B cell (primary cell): Measurements from ENCODE around the gene BEND3. TPM values are rescaled to one million over a fixed set of nuclear protein-coding genes. Genes with fewer than 3 reads are reported as not detected.

Experiments
- ATAC-seq: fragments of 200-7000 bp; cut with Tn5 transposase; one replicate; pipeline ENCODE4 v1.10.0; 2021; ENCODE audit warnings: low read depth, mild to moderate bottlenecking, moderate number of reproducible peaks, moderate library complexity
- CTCF ChIA-PET: fragments of 350-600 bp; sonication (Branson Sonifier 250); formaldehyde crosslinking; loops from one replicate; lab custom pipeline; 2021; ENCODE audit warnings: antibody characterized with exemption, inconsistent platforms; lab: Charles Lee
- POLR2A ChIA-PET: fragments of 350-600 bp; sonication (Branson Sonifier 250); formaldehyde crosslinking; loops from one replicate; lab custom pipeline; 2021; ENCODE audit warnings: antibody characterized with exemption; lab: Charles Lee
- DNase-seq: peaks from one replicate; pipeline ENCODE4 v3.0.0; 2013
- H2AFZ ChIP-seq: 2 replicates; pipeline ENCODE4 v1.6.1; 2012; ENCODE audit warnings: mild to moderate bottlenecking, low read depth, low read length; ENCODE audit not compliant: insufficient read depth, poor library complexity, severe bottlenecking
- H3K27ac ChIP-seq, 2 donors: 1 replicate in 1 of 2; 2 replicates in 1 of 2; pipeline ENCODE4 v1.5.1; 2012 to 2013; ENCODE audit warnings: low read length in 2 of 2, mild to moderate bottlenecking in 2 of 2, moderate library complexity in 1 of 2
- H3K27me3 ChIP-seq, 4 experiments: fragments of 200-600 bp in 1 of 4; sonication (generic) in 1 of 4; replicated peaks in 1 of 4; 1 replicate in 2 of 4; 2 replicates in 2 of 4; pipeline versions ENCODE4 v1.6.1 to v1.7.0; 2013 to 2016; ENCODE audit warnings: low read length in 3 of 4, mild to moderate bottlenecking in 2 of 4, mixed read lengths in 1 of 4, moderate library complexity in 1 of 4; ENCODE audit not compliant: insufficient read depth in 4 of 4, control insufficient read depth in 3 of 4; ENCODE audit errors: control extremely low read depth in 1 of 4
- H3K36me3 ChIP-seq, 2 experiments: replicated peaks in 1 of 2; 1 replicate in 1 of 2; 2 replicates in 1 of 2; pipeline versions ENCODE4 v1.6.1 to v1.7.1; 2013; ENCODE audit warnings: low read length in 1 of 2; ENCODE audit not compliant: insufficient read depth in 2 of 2, control insufficient read depth in 1 of 2; ENCODE audit errors: control extremely low read depth in 1 of 2, extremely low read depth in 1 of 2
- H3K4me1 ChIP-seq, 2 donors: fragments of 200-600 bp in 1 of 2; sonication (generic) in 1 of 2; 1 replicate in 1 of 2; 2 replicates in 1 of 2; pipeline versions ENCODE4 v1.5.1 to v1.6.1; 2013 to 2017; ENCODE audit warnings: low read length in 2 of 2; ENCODE audit not compliant: control insufficient read depth in 2 of 2, insufficient read depth in 2 of 2
- H3K4me2 ChIP-seq: replicated peaks from 2 replicates; pipeline ENCODE3; 2012; ENCODE audit warnings: mild to moderate bottlenecking, low read depth, low read length; ENCODE audit not compliant: poor library complexity, severe bottlenecking
- H3K4me3 ChIP-seq, 5 experiments: fragments of 200-600 bp in 1 of 5; sonication (generic) in 1 of 5; 1 replicate in 3 of 5; 2 replicates in 2 of 5; pipeline versions ENCODE4 v1.5.1 to v1.7.0; 2011 to 2016; ENCODE audit warnings: low read length in 4 of 5, mild to moderate bottlenecking in 4 of 5, low read depth in 2 of 5, control low read depth in 1 of 5, moderate library complexity in 1 of 5; ENCODE audit not compliant: insufficient read depth in 1 of 5; ENCODE audit errors: control extremely low read depth in 1 of 5, extremely low read depth in 1 of 5
- H3K79me2 ChIP-seq: fragments of 200-600 bp; sonication (generic); one replicate; pipeline ENCODE4 v1.6.0; 2016; ENCODE audit warnings: low read length; ENCODE audit not compliant: control insufficient read depth, insufficient read depth
- H3K9ac ChIP-seq: fragments of 200-600 bp; sonication (generic); 2 replicates; pipeline ENCODE4 v1.6.1; 2017; ENCODE audit warnings: mild to moderate bottlenecking, low read length, moderate library complexity
- H3K9me3 ChIP-seq, 3 donors: one replicate each; pipeline versions ENCODE4 v1.6.1 to v1.7.1; 2013; ENCODE audit warnings: low read length in 2 of 3; ENCODE audit not compliant: control insufficient read depth in 2 of 3, insufficient read depth in 1 of 3; ENCODE audit errors: control extremely low read depth in 1 of 3
- H4K20me1 ChIP-seq: 2 replicates; pipeline ENCODE4 v1.6.0; 2012; ENCODE audit warnings: mild to moderate bottlenecking, low read length; ENCODE audit not compliant: insufficient read depth, control insufficient read depth, poor library complexity, severe bottlenecking
- H3K27ac Mint-ChIP-seq: one replicate; pipeline ENCODE4 v1.8.0; 2021; ENCODE audit warnings: mixed read lengths
- H3K27me3 Mint-ChIP-seq: one replicate; pipeline ENCODE4 v1.8.0; 2021; ENCODE audit warnings: mixed read lengths
- H3K4me1 Mint-ChIP-seq: one replicate; pipeline ENCODE4 v1.8.0; 2021; ENCODE audit warnings: mixed read lengths
- H3K4me3 Mint-ChIP-seq: one replicate; pipeline ENCODE4 v1.8.0; 2021; ENCODE audit warnings: mixed read lengths
- H3K9me3 Mint-ChIP-seq: one replicate; pipeline ENCODE4 v1.8.0; 2022; ENCODE audit warnings: mixed read lengths; ENCODE audit not compliant: insufficient read depth
- EZH2 ChIP-seq: IDR thresholded peaks from 2 replicates; pipeline ENCODE4 v1.6.1; 2012; ENCODE audit warnings: borderline replicate concordance, low read depth, mild to moderate bottlenecking, moderate library complexity, low read length; ENCODE audit not compliant: insufficient read depth, poor library complexity, severe bottlenecking
- WGBS: methylation state at CpG from one replicate; pipeline ENCODE4 v1.1.5; 2013; ENCODE audit warnings: missing lambda C conversion rate; ENCODE audit not compliant: insufficient coverage; 5-methylcytosine and 5-hydroxymethylcytosine counted together
- intact Hi-C: fragments of 100-400 bp; cut with micrococcal nuclease; formaldehyde crosslinking; loops from one replicate; pipeline ENCODE4 v1.10.0; 2022
- polyA plus RNA-seq: library from polyadenylated mRNA; depleted of rRNA; stranded (reverse); fragments of >200 nt; gene quantifications from 2 replicates; pipeline ENCODE4 v1.2.3, GENCODE V29; 2012
- total RNA-seq, 2 donors: library from RNA; stranded (reverse); fragments of 120-200 nt in 1 of 2; gene quantifications; 1 replicate in 1 of 2; 2 replicates in 1 of 2; pipeline versions ENCODE4 v1.2.3 to v1.2.4, GENCODE V29; 2013 to 2022
- TF ChIP-seq, protein P1 (sequence below): fragments of 200-600 bp; IDR thresholded peaks from one replicate; pipeline ENCODE4 v1.8.0; 2022; ENCODE audit warnings: antibody characterized with exemption, mild to moderate bottlenecking

The BEND3 gene
- total and polyA plus RNA-seq, 2 donors (not counting 1 experiment from before 2014, with no cell fraction given), result 0.78 to 2.0 TPM

DNA sequence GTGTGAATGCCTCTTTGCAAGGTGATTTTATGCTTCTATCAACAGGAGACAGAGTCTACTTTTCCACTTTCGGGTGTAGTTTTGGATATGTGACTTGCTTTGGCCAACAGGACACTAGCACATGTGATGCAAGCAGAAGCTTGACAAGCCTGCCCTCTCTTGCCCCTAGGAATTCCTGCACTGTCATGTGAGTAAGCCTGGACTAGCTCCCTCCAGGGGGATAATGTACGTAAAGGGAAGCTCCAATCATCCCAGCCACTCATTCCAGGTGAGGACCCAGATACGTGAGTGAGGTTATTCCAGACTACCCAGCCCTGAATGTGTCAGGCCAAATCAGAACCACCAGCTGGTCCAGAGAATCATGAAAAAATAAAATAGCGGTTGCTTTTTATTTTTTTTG, 33.3 kb downstream of the BEND3 start:
- no peaks in the 10 kb centered on the region for H3K79me2 ChIP-seq
- no peak overlapping the region for H3K27ac ChIP-seq
- ATAC-seq (no peak), DNase-seq (no peak)
- H3K4me2 ChIP-seq, result no peak overlapping the region
- H3K9ac ChIP-seq, result no peak overlapping the region
- no peaks in the 10 kb centered on the region for H3K27me3 ChIP-seq
- H3K9me3 ChIP-seq, result peaks cover 0 to 6% (median 0%) of the 10 kb centered on the region in 3 donors
- Mint-ChIP-seq H3K4me1 (no peaks in the 10 kb centered on the region), H3K27ac (no peak overlapping the region), H3K27me3 (no peaks in the 10 kb centered on the region), H3K9me3 (no peaks in the 10 kb centered on the region), H3K4me3 (no peak overlapping the region)
- H4K20me1 ChIP-seq, result no peaks in the 10 kb centered on the region
- no peak overlapping the region for H3K4me3 ChIP-seq
- intact Hi-C loops, result no loop called here
- no peaks in the 10 kb centered on the region for H3K4me1 ChIP-seq
- WGBS, result 100% methylated on average over 3 of the region's 4 CpGs
- ChIA-PET POLR2A (no interaction called here), CTCF (no interaction called here)
- TF ChIP-seq EZH2, result no peak
- TF ChIP-seq, protein P1, sequence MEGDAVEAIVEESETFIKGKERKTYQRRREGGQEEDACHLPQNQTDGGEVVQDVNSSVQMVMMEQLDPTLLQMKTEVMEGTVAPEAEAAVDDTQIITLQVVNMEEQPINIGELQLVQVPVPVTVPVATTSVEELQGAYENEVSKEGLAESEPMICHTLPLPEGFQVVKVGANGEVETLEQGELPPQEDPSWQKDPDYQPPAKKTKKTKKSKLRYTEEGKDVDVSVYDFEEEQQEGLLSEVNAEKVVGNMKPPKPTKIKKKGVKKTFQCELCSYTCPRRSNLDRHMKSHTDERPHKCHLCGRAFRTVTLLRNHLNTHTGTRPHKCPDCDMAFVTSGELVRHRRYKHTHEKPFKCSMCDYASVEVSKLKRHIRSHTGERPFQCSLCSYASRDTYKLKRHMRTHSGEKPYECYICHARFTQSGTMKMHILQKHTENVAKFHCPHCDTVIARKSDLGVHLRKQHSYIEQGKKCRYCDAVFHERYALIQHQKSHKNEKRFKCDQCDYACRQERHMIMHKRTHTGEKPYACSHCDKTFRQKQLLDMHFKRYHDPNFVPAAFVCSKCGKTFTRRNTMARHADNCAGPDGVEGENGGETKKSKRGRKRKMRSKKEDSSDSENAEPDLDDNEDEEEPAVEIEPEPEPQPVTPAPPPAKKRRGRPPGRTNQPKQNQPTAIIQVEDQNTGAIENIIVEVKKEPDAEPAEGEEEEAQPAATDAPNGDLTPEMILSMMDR, result no peak
- peaks cover 0 to 2% of the 10 kb centered on the region in 2 experiments for H3K36me3 ChIP-seq
- H2AFZ ChIP-seq, result no peak overlapping the region

DNA sequence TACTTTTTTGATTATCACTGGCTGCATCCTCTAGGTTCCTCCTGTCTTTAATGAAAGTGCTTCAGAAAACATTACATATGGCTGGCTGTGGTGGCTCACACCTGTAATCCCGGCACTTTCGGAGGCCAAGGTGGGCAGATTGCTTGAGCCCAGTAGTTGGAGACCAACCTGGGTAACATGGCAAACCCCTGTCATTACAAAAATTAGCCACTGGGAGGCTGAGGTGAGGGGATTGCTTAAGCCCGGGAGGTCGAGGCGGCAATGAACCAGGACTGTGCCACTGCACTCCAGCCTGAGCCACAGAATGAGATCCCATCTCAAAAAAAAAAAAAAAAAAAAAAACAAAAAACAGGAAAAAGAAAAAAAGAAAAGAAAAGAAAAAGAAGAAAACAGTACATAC, 35.3 kb downstream of the BEND3 start:
- POLR2A ChIA-PET, result no interaction called here
- intact Hi-C loops, result no loop called here

More for the DNA sequence above, 35.3 kb downstream of the BEND3 start:
- Histone ChIP-seq H3K4me3 (no peak overlapping the region), H3K4me1 (no peaks in the 10 kb centered on the region), H3K27me3 (no peaks in the 10 kb centered on the region), H4K20me1 (no peaks in the 10 kb centered on the region), H3K79me2 (no peaks in the 10 kb centered on the region), H3K9me3 (peaks cover 0 to 6% (median 0%) of the 10 kb centered on the region in 3 donors), H3K9ac (no peak overlapping the region), H3K4me2 (no peak overlapping the region), H3K27ac (no peak overlapping the region), H2AFZ (no peak overlapping the region), H3K36me3 (peaks cover 0 to 2% of the 10 kb centered on the region in 2 experiments)
- Mint-ChIP-seq H3K27ac (no peak overlapping the region), H3K9me3 (no peaks in the 10 kb centered on the region), H3K4me3 (no peak overlapping the region), H3K27me3 (no peaks in the 10 kb centered on the region), H3K4me1 (no peaks in the 10 kb centered on the region)
- no CpG with 5 or more reads among the region's 5 CpGs for WGBS
- no peak for DNase-seq
- CTCF ChIA-PET, result no interaction called here
- no peak for ATAC-seq
- TF ChIP-seq, protein P1, result peak; percentile 13
- no peak for TF ChIP-seq EZH2
